GM12865 (cell line): Measurements from ENCODE around the gene POU5F2.

Source experiments
- DNase-seq: peaks from one replicate; pipeline ENCODE4 v3.0.0; 2010; ENCODE audit warnings: low read depth
- H3K4me3 ChIP-seq: 2 replicates; pipeline ENCODE4 v1.5.1; 2011; ENCODE audit warnings: mild to moderate bottlenecking, low read depth, low read length, control low read depth
- CTCF ChIP-seq: IDR thresholded peaks from 2 replicates; pipeline ENCODE4 v1.5.1; 2011; ENCODE audit warnings: low read length, control low read depth, low read depth, inconsistent platforms; ENCODE audit not compliant: insufficient read depth; ENCODE audit errors: missing control alignments

Gene POU5F2

GRCh38 chr5:93704996-93705395 lies 36.4 kb downstream of the POU5F2 start:
- no peak overlapping the region for H3K4me3 ChIP-seq
- no peak for TF ChIP-seq CTCF
- DNase-seq: no peak

GRCh38 chr5:93691997-93692396 lies 49.4 kb downstream of the POU5F2 start:
- no peak overlapping the region for H3K4me3 ChIP-seq
- no peak for TF ChIP-seq CTCF
- no peak for DNase-seq
